AG09309 (cell line): ENCODE results near the gene LRCH1.

Experiments
- DNase-seq: peaks from one replicate; pipeline ENCODE4 v3.0.0-alpha.2; 2010; ENCODE audit warnings: low read depth
- H3K4me3 ChIP-seq: 2 replicates; pipeline ENCODE4 v1.5.1; 2011; ENCODE audit warnings: mild to moderate bottlenecking, low read depth, low read length, moderate library complexity; ENCODE audit not compliant: control insufficient read depth
- TF ChIP-seq, protein P1 (sequence below): IDR thresholded peaks from 2 replicates; pipeline ENCODE4 v1.5.1; 2011; ENCODE audit warnings: mild to moderate bottlenecking, low read depth, low read length, inconsistent platforms; ENCODE audit not compliant: insufficient read depth, control insufficient read depth; ENCODE audit errors: missing control alignments

Gene LRCH1

DNA sequence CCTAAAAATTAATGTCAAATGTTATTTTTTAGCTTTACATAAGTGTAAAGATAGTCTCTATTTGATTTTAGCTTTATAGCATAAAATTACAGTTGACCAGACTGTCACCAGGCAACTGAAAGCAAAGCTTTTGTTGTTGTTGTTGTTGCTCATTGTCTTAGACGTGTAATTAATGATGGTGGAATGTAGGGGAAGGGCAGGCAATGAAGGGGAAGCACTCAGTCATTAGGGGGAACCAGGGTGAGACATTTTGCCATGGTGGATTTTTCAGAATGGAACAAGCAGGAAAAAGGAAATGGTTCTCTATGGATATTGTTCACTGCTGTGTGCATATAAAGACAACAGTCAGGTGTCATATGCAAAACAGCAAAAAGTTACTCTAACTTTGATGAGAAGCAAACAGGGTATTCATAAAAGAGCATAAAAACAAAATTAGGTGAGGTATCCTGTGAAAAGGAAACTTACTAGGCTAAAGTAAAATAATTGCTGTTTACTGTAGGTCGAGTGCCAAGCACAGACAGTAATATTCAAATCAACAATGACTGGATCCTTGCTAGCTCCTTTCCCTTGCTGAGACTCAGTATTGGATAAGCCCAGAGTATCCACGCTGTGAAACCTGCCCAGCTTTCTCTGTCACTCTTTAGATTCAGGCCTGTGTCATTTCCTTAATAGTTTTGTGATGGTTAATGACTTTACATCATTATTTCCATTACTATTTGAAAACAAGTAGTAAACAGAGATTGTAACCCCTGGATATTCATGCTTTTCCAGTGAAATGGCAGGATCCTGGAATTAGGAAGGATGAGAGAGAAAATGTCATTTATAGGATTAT lies 110.5 kb downstream of the LRCH1 start:
- no peak for DNase-seq

DNA sequence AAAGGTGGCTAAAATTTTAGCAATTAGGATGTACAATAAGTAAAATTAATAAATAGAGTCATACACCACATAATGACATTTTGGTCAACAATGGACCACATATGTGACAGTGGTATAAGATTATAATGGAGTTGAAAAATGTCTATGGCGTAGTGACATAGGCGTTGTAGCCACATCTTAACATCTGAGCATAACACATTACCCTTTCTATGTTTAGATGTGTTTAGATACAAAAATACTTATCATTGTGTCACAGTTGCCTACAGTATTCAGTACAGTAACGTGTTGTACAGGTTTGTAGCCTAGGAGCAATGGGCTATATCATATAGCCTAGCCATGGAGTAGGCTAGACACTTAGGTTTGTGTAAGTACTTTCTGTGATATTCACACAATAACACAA lies 111.2 kb downstream of the LRCH1 start:
- no peak overlapping the region for H3K4me3 ChIP-seq
- TF ChIP-seq, protein P1, sequence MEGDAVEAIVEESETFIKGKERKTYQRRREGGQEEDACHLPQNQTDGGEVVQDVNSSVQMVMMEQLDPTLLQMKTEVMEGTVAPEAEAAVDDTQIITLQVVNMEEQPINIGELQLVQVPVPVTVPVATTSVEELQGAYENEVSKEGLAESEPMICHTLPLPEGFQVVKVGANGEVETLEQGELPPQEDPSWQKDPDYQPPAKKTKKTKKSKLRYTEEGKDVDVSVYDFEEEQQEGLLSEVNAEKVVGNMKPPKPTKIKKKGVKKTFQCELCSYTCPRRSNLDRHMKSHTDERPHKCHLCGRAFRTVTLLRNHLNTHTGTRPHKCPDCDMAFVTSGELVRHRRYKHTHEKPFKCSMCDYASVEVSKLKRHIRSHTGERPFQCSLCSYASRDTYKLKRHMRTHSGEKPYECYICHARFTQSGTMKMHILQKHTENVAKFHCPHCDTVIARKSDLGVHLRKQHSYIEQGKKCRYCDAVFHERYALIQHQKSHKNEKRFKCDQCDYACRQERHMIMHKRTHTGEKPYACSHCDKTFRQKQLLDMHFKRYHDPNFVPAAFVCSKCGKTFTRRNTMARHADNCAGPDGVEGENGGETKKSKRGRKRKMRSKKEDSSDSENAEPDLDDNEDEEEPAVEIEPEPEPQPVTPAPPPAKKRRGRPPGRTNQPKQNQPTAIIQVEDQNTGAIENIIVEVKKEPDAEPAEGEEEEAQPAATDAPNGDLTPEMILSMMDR: no peak

More for the DNA sequence above, 110.5 kb downstream of the LRCH1 start:
- TF ChIP-seq, protein P1: no peak
- no peak overlapping the region for H3K4me3 ChIP-seq

DNA sequence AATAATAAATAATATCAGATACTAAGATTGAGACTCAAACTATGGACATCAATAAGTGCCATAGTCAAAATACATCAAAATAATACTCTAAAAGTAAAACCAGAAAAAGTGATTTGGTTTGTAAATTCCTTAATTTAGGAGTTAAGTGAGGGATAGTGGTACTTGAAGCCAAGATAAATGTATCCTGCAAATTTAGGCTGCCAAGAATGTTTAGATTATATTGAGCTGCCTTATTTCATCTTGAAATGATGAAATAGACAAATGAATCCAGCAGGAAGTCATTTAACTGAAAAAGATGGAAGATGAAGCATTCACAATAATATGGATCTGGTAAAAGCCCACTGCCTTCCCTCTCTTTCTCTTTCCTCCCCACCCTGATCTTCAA lies 112.3 kb downstream of the LRCH1 start:
- no peak overlapping the region for H3K4me3 ChIP-seq
- TF ChIP-seq, protein P1: no peak
- DNase-seq: no peak

More for the DNA sequence above, 111.2 kb downstream of the LRCH1 start:
- DNase-seq: no peak

DNA sequence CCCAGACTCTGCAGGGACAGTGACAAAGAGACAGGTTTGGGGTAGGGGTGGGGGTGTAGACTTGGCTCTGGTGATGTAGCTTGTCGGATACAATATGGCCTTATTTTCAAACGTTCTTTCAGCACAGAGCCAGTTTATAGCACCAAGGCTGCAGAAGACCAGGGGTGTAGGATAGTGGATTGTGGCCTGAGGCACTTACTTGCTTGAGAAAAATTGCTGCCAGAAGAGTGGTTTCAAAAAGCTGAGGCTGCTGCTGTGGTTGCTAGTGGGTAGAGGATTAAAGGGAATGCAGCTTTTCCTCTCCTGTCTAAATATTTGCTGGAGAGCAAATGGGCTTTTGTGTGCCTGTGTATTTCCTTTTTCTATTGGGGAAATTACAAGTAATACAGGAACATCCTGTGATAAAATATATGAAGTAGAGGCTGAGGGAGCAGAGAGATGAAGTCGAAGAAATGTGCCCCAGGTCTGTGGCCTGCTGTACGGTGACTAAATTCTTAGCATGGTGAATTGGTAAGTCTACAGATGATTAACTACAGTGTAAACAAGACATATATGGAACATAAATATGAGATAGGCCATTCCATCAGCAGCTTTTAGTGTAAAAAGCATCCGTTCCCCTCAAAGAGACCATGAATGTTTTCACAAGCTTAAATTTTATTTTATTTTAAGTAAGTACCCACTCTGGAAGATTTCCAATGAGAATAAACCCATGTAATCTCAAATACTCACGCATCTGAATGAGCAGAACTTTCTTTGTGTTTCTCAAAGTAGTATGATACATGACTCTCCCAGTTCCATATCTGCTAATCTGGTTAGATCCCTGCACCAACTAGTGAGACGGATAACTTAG lies 112.9 kb downstream of the LRCH1 start:
- H3K4me3 ChIP-seq: no peak overlapping the region
- no peak for DNase-seq
- TF ChIP-seq, protein P1: no peak

DNA sequence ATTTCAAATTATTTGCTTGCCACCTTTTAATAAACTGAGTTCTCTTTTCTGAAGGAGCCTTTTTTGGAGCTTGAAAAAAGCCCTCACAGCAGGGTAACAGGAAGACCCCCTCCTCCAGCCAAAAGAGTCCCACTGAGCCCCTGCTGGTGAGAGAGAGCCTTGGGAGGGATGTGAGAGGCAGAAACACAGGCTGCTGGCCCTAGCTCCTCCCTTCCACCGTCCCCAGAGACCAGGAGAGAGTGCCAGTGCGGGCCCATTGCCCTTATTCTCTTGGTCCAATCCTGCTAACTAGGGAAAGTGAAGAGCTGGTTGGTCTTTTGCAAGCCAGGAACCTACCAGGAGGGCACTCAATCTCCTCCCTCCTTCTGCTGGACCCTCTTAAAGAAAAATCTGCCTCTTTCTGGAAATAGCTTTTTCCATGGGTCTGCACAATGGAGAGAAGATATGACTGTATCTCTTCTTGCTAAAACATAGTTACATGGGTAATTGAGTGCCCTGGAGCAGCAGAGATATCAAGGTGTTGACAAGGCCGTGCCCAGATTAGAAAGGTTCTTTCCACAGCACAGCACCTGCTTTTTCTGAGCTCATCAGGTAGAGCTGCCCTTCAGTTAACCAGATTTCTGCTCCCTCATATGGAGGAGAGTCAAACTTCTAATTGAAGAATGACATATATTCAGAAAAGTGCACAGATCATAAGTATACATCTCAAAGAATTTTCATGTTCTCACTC lies 113.9 kb downstream of the LRCH1 start:
- DNase-seq: no peak
- TF ChIP-seq, protein P1: no peak
- no peak overlapping the region for H3K4me3 ChIP-seq

DNA sequence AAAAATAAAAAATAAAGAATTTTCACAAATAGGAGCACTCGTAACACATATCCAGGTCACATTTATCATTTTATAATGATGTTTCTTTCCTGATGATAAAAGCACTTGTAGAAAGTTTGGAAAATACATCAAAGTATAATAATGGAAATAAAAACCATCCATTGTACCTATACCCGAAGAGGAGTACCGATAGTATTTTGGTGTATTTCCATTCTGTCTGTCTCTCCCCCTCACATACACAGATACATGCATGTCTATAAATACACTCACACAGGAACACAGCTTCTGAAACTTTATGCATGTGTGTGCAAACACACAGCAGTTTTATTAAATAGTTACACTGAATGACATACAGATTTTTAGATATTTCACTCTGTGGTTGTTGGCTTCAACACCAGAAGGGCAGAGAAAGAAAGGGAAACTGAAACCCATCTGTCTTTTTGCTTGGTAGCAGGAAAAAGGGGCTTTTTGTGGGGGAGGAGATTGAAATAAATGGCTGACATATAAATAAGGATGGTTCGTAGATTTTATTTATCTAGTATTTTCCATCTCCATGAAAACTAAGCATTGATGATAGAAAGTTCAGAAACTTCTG lies 114.8 kb downstream of the LRCH1 start:
- peak overlapping the region; percentile 25 for H3K4me3 ChIP-seq
- TF ChIP-seq, protein P1: no peak
- no peak for DNase-seq
